HG03457 (cell line): ENCODE measurements around the gene HOXA4.

Experiments
- ATAC-seq: cut with Tn5 transposase; IDR thresholded peaks from one replicate; pipeline ENCODE4 v1.9.1; 2021; ENCODE audit warnings: moderate number of reproducible peaks; ENCODE audit not compliant: unreplicated experiment

The HOXA4 gene

DNA sequence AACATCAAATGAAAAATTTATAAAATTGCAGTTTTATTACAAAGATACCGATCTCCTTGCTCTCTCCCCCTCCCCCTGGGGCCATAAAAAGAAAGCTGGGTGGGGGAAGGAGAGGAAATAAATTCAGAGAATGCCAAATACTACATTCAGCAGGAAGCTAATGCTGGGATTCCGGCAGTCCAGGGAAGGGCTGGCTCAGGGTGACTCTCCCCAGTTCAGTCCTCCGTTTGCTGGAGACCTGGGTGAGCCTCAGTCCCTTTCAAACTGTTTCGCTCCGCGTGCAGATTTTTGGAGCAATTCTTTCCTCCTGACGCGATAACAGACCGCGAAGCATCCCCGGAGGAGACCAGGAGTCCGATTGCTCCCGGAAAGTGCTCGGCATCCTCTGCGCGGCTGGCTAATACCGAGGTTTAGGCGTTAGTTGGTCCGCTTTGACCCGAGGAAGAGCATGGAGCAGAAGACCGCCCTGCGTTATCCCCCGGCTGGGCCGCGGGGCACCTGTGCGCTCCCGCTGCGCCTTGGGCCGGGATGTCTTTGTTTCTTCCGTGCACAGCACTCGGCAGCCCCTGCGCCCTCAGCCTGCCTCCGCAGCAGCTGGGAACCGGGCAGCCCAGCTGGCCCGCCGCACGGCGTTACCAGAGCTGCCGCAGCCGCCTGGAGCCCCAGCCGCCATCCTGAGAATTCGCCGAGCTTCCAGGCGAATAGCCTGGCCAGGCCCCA lies 24.2 kb downstream of the HOXA4 start:
- ATAC-seq = no peak

DNA sequence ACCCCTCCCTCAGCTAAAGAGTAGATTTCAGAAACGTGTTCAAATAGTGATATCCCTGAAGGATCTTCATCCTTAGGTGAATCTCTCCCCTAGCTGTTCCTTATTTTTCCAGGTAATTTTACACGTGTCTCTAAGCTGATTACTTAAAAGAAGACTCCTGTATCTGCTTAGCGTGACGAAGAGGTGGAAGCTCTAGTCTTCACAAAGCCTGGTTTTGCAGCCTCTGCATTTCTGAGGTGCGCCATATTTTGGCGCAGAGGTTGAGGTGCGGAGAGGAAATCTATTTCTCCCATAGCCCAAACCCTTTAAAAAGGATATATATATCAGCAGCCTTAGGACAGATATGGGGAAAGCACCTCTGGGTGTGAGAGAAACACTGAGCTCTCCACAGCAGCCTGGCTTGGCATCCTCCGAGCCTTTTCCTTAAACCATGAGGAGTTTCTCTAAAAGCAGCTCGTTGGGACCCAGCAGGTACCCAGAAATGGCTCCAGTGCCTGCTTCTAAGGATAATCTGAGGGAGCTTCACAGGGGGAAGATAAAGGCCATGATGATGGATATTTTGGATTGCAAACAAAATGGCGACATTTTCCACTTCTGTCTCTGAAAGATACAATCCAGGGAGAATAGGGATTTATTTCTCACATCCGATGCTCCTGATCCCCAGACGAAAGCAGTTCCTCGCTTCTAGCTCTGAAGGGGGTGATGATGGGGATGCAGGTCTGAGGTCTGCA lies 25.1 kb downstream of the HOXA4 start:
- ATAC-seq = no peak

DNA sequence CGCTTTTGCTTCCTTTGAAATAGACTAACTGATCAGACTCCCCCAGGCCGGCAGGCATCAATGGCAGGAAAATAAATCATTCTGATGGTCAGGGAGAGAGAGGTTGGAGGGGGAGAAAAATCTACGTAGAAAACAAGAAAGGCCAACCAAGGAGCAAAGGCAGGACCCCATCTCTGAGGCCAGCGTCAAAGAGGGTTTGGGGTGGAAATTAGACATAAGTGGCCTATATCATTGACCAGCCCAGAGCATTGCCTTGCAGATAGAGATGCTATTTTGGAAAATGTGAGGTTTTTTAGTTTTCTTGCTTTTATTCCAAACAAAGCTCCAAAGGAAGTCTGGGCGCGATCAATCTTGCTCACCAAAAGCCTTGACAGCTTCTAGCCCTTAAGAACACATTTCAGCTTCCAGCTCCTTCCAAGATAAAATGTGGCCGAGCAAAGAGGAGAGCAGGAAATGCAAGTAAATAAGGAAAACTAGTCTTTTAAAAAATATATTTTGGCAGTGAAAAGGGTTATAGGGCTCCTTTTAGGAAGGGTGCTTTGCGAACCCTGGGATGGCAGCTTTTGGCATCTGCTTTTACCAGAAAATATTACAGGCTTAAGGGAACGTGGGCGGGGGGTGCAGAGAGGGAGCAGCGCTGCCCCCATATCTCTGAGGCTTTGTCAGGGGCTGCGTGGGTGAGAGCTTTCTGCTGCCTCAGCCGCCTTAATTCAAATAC lies 26.1 kb downstream of the HOXA4 start:
- ATAC-seq = no peak

DNA sequence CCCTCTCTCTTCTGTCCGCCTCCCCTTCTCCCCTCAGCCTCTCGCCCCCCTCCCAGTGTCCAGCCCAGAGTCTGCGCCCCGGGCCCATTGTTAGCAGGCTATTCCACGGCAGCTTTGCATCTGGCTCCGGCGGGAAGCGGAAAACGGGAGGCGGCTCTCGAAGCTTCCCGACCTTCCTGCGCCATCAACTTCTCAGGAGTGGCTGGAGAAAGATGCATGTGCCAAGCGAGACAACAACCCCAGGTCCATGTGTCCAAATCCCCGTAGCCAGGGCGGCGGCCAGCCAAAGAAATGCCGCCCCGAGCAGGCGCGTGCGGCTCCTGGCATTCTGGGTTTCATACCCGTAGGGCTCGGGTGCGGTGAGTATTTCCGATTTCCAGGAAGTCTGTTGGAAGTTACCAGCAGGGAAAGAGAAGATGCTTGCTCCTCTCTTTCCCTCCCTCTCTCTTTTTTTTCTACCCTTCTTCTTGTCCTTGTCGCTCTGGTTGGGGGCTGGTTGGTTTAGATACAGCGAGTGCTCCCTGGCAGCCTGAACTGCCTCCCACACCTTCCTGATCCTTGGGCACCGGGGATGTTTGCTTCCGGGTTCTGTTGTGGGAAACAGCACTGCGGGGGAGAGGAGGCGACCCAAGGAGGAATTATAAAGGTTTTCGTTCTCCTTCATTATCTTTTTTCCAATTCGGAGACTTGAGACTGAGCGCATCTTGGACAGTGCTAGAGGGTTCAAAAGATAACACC lies 26.9 kb downstream of the HOXA4 start:
- no peak for ATAC-seq

DNA sequence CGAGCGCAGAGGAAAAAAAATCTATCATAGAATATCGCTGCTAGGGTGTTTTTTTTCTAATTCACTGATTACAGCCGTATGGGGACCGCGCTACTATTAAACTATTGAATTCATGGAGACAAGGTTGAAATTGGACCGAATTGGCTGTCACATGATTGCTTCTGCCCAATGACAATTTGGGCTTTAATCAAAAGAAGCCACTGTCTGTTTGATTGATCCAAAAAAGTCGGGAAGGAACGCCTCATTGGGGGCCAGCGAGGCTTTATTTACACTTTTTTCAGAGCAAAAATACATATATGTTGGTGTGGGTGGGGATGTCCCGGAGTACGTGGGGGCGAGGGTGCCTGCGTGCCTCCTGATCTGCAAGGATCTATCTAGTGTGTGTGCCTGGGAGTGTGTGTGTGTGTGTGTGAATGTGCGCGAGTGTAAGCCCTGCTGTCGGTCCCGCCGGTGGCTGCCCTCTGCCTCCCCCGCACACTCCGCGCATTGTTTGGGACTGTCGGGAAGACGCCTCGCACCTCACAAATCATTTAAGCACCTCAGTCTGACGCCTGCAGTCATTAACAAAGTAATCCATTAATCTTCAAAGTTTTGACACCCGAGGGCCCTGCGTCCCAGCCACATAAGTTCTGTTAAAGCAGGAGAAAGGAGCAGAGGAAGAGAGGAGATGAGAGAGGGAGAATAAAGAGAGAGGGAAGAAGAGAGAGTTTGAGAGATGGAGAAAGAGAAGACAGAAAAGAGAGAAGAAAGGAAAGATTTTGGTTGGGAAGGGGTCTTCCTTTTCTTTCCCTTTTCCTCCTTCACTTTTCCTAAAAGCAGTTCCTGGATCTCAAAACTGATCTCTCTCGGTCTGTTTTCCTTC lies 27.7 kb downstream of the HOXA4 start, which contains the start of gene HOXA2:
TSS of gene HOXA2 (minus strand) at position 103 of the 862 bp plus-strand sequence. CDS start 183 bp downstream, outside the sequence.
- no peak for ATAC-seq

DNA sequence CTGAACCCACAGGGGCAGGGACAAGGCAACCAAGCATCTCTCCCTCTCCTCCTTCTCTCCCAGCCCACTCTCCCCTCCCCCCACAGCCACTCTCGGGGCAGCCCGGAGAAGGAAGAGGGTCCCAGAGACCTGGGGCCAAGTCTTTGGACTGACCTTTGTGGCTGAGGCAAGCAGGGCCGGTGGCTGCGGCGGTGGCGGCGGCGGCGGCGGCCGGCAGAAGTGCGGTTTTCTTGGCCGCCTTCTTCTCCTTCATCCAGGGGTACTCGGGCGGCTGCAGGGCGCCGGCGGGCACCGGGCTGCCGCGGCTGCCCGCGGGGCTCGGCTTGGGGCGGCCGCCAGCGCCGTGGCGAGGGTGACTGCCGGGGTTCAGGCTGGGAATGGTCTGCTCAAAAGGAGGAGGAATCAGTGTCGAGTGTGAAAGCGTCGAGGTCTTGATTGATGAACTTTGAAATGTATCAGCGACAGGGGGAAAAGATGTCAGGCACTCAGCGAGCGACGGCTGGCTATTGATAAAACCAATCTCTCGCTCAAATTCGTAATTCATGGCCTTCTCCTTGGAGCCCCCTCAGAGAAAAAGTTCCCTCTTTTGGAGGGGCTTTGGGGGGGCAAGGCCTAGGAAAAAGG lies 28.5 kb downstream of the HOXA4 start:
- no peak for ATAC-seq

DNA sequence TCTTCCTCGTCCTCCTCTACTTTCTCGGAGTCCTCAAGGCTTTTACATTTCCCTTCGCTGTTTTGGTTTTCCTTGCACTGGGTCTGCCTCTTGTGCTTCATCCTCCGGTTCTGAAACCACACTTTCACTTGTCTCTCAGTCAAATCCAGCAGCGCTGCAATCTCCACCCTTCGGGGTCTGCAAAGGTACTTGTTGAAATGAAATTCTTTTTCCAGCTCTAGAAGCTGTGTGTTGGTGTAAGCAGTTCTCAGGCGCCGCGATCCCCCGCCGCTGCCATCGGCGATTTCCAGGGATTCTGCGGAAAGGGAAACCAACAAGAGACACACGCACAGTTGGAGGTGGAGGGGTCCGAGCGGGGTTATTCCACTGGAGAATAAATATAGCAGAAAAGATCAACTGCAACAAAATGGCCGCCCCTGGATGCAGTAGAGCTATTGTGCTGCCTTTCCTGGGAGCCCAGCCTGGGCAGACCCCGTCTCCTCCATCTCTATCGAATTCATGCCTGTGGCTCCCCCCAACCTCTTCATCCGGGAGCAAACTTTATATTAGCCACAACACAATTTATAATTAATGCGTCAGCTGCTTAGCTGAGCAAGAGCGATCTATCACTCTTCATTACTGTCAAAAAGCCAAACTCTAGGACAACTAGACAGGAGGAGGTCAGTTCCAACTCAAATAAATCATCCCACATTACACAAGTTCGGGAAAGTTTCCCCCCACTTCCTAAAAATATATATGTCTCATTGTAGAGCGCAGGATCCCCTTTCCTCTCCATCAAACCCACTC lies 29.2 kb downstream of the HOXA4 start:
- ATAC-seq = no peak

DNA sequence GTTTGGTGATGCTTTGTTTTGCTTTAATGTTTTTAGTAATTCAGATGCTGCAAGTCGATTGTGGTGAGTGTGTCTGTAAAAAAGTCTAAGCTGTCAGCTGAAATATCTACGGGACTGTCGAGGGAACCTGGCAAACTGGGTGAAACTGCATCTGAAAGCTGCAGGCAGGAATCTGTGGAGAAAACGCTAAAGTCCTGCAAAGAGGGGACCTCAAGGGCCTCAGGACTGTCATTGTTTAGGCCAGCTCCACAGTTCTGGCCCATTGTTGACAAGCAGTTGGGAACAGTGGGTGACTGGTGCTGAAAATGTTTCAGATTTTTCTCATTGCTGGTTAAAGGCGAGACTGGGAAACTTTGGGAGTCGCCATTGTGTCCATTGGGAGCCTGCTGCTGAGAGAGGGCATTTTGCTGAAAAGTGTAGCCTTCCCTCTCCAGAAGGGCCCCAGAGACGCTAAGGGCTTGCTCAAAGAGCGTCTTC lies 29.8 kb downstream of the HOXA4 start:
- no peak for ATAC-seq

DNA sequence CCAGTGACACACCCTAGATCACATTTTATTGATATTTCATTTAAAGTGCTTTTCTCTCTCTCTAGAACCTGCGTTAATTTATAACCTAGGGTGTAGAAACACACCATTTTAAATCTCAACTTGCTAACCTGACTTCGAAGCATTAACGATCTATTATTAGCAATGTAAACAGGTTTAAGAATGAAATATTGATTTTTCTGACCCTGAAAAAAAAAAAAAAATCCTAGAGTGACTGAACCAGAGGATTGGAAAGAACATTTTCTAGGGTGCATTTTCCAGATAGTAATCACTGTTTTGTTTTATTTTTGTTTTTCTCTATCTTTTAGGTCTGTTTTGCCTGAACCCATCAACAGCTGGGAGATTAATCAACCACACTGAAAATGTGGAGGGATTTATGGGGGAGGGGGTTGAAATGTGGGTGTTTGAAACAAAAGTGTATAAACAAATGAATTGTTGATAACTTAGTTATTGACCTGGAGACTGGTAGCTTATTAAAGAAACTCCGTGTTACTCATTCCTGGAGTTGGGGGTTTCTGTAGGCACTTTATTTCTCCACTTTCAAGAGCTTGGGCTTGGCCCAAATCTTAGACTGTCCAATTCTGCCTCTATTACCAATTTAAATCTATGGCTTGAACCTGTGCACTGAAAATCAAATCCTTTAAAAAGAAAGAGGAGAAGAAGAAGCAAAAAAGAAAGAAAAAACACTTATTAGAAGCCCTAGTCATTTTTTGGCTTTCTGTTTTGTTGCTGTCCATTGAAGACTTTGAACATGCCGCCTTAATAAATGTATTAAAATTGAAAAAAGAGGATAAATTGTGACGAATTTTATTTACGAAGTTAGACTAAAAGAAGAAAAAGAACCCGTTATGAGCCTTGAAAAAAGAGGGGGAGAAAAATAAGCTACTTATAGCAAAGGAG lies 30.8 kb downstream of the HOXA4 start:
- no peak for ATAC-seq

DNA sequence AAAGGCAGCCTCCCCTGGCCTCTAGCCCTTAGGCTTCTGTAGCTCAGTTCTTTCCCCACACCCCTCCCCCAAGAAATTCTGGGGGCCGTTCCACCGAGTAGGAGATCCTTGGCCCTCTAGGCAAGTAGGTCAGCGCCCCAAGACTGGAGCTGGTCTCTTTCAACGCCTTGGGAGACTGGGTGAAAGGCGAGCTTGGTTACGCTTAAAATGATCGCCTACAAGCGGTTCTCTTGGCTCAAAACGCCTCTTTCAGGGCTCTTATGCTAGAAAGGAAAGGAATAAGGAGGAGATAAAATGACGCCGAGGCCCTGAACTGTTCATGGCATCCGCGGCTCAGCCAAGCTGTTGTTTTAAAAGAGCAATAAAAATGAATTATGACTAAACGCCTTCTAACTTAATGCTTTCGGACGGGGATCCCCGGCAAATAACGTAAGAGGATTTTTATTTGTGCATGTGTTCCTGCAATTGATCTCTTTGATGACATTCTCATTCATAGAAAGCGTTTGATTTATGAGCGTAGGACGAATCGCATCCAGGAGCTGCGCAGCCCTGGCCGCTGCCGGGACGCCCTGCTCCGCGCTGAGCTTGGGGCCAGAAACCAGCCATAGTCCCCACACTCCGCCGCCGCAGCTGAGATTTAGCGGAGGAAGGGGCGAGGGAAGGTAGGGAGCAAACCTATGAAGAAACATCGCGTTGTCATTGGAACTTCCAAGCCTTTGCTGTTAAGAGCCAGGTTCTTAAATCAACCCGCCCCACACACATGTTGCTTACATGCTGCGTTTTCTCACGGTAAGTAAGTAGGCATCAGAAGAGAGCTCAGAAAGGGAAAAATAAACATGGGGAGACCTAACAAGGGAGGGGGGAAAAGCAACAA lies 31.7 kb downstream of the HOXA4 start:
- ATAC-seq = no peak

DNA sequence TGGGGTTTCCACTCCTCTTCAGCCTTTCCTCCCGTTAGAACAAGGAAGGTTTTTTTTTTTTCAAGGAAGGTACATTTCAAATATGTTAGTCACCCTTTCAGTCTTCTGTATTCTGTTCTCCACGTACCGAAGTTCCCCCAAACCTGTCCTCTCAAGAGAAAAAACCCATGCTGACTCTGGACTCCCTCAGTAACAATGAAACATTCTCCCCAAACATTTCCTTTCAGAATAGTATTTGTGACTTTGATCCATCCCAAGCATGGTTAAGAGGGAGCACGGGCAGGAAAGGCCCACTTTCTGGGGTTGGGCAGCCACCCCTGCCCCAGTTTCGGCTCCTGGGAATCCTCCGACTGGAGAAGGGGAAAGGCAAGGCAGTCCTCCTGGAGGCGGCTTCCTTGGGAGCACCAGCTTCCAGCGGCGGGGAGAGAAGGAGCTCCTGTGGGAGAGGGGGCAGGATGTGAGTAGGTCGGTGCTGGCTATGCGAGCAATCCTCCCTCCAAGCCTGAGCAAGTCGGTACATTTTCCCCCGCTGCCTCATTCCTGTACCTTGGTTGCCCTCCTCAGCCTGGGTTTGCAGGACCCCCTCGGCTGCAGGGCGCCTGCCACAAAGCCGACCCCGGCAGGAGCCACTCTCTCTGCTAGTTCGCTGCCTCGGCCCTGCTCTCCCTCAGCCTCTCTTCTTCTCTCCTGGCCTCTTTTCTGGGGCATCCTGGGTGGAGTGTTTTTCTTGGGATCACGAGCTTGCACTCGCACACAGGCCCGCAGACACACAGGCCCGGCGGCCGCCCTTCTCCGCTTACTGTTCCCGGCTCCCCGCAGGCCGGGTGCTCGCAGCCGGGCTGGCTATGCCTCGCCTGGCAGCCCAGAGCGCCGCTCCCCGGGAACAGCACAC lies 32.6 kb downstream of the HOXA4 start:
- ATAC-seq = no peak

DNA sequence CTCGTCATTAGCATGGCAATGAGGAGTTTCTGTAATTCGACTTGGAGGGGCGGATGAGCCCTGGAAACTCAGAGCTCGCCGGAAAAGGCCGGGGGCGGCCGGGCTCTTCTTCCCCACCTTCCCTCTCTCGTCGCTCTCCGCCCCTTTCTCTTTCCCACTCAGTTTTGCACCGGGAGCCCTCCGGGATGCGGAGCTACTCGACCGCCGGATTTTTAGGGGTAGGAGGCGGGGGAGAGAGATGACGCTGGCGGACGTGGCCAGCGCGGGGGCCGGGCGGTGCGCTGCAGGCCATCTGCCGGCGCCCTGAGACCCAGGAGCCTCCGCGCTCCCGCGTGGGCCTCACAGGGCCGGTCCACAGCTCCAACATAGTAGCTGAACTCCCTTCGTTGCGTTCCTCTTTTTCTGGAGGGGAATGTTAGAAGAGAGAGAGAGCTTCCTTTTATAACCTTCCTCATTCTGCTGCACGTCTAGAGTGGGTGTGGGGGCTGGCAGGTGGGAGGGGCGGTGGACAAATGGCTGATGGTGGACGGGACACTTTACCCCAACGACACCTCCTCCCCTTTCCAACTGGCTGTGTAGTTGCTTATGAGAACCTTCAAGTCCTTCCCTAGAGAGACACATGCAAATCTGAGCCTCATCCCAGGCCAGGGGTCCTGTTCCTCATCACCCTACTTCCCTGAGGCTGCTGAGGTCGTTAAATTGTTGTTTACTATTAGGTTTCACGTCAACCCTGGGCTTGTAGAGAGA lies 33.6 kb downstream of the HOXA4 start:
- no peak for ATAC-seq

DNA sequence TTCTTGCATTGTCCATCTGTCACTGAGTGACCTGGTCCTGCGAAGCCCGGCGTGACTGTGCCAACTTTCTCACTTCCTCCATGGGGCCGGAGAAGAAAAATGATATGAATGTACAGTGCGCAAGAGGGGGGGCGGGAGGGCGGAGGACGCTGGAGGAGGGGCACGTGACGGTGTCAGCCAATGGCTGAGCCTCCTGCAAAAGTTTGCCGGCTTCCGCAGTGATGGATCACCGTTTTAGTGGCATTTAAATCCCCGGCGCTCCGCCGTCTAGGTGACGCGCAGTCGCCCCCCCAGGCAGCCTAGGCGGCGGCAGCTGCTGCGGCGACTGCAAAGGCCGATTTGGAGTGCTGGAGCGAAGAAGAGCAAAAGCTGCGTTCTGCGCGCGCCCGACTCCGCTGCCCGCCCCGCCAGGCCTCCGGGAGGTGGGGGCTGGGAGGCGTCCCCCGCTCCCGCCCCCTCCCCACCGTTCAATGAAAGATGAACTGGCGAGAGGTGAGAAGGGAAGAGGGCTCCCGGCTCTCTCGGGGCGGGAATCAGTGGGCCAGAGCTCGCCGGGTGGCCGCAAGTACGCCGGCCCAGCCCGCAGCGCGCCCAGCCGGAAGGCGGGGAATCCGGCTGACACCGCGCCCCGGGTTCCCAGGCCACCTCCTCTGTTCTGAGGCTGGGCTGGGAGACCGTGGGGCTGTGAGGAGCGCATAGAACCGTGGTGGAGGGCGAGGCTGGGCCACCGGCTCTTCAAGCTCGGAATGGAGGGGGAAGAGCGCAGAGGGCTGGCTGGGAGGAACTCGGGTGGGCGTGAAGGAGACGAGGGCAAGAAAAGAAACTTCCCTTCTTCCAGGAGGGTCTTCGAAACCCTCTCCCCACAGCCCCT lies 34.4 kb downstream of the HOXA4 start, which contains the start of gene HOXA1:
TSS of gene HOXA1 (minus strand) at position 104 of the 871 bp plus-strand sequence. CDS start at position 16, 88 bp downstream.
- peak; percentile 94 for ATAC-seq
